ENCODE data around the gene ZMYND19.

ZMYND19 gene

DNA sequence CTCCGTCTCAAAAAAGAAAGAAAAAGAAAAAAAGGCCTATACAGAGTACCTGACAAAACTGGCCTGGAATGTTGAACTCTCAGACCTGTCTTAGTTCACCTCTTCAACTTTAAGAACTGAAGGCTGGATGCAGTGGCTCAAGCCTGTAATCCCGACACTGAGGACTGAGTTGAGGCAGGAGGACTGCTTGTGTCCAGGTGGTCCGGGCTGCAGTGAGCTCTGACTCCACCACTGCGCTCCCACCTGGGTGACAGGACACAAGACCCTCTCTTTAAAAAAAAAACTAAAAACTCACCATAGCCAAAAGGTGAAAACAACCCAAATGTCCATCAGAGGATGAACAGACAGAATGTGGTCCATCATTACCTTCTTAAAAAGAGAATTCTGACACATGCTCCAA lies 32.2 kb downstream of the ZMYND19 start:
- H3K9me3 ChIP-seq (ENCODE audit: control insufficient read depth, low read length), result no peaks in the 10 kb centered on the region
- H3K27ac ChIP-seq (ENCODE audit: low read length, poor library complexity, severe bottlenecking), result no peak overlapping the region
- H2AK5ac ChIP-seq (ENCODE audit: low read length, severe bottlenecking), result no peak overlapping the region
- no peak overlapping the region for H2BK15ac ChIP-seq (ENCODE audit: low read depth, poor library complexity, severe bottlenecking)
- no peak overlapping the region for H3K4me2 ChIP-seq (ENCODE audit: low read length, poor library complexity, severe bottlenecking)
- no peak overlapping the region for H2AFZ ChIP-seq (ENCODE audit: low read depth, low read length)
- H3K79me1 ChIP-seq (replicated peaks; ENCODE audit: low read length, poor library complexity, severe bottlenecking), result peaks cover 30% of the 10 kb centered on the region
- no peak overlapping the region for H3K4me3 ChIP-seq (ENCODE audit: insufficient read depth in 1 of 2, low read depth in 1 of 2, low read length in 2 of 2)
- 95% methylated on average over 3 of the region's 4 CpGs for WGBS
- no peak overlapping the region for H3K14ac ChIP-seq (ENCODE audit: low read length in 2 of 2)
- H2BK12ac ChIP-seq (ENCODE audit: low read length in 2 of 2), result no peak overlapping the region
- H3K4ac ChIP-seq (ENCODE audit: low read depth in 1 of 2, low read length in 2 of 2), result no peak overlapping the region
- no peak overlapping the region for H3K9ac ChIP-seq (ENCODE audit: low read length)
- H2BK120ac ChIP-seq (ENCODE audit: low read depth, low read length), result no peak overlapping the region
- no peak overlapping the region for H4K8ac ChIP-seq (ENCODE audit: low read length)
- no peak overlapping the region for H2BK5ac ChIP-seq (ENCODE audit: low read depth, low read length, poor library complexity, severe bottlenecking)
- H3K23ac ChIP-seq (ENCODE audit: low read length in 2 of 2), result no peak overlapping the region
- no peak overlapping the region for H3K18ac ChIP-seq (ENCODE audit: low read depth in 1 of 2, low read length in 2 of 2)
- H3K36me3 ChIP-seq (ENCODE audit: control insufficient read depth in 1 of 2, insufficient read depth in 2 of 2, low read depth in 1 of 2, low read length in 2 of 2), result peaks cover 61 to 64% of the 10 kb centered on the region in 2 experiments
- H3K27me3 ChIP-seq (ENCODE audit: control insufficient read depth in 1 of 2, insufficient read depth in 1 of 2, low read length in 2 of 2), result no peaks in the 10 kb centered on the region
- H4K91ac ChIP-seq (ENCODE audit: low read length), result no peak overlapping the region
- peaks cover 1% of the 10 kb centered on the region for H3K4me1 ChIP-seq (ENCODE audit: control insufficient read depth, insufficient read depth, low read depth, low read length)
- no peak for DNase-seq

DNA sequence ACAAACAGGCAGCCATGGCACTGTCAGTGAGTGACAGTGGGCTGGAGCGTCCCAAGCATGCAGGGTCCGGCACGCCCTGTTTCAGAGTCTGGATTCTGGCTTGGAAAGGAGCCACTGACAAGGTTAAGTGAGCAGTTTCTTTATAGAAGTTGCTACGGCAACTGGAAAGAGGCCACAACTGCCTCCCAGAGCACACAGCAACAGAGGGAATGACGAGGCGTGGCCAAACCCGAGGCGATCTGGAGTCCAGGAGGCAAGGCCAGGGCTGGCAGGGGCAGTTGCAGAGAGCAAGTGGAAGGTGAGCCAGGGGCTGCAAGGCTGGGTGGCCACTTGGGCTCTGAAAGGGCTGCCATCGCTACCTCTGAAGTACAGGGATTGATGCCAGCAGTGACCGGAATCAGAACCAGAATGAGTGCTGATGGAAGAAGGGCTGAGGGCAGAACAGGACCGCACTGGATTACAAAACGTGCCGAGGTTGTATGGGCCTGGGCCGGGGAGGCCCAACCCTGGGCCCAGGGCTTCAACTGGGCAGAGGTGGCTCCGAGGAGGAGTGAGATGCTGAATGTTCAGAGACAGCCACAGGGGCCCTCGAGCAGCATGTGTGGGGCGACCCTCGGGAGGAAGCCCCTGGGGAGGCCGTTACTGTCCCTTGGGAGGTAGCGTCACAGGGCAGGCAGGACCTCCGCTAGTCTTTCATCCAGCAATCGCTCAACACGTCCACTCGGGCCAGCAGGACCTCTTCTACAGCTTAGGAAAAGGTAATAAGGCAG lies 34.1 kb downstream of the ZMYND19 start:
- no peaks in the 10 kb centered on the region for H3K27me3 ChIP-seq (ENCODE audit: control insufficient read depth in 1 of 2, insufficient read depth in 1 of 2, low read length in 2 of 2)
- no peak overlapping the region for H3K14ac ChIP-seq (ENCODE audit: low read length in 2 of 2)
- no peak overlapping the region for H3K18ac ChIP-seq (ENCODE audit: low read depth in 1 of 2, low read length in 2 of 2)
- H2BK5ac ChIP-seq (ENCODE audit: low read depth, low read length, poor library complexity, severe bottlenecking), result no peak overlapping the region
- no peak overlapping the region for H2AK5ac ChIP-seq (ENCODE audit: low read length, severe bottlenecking)
- H3K9me3 ChIP-seq (ENCODE audit: control insufficient read depth, low read length), result no peaks in the 10 kb centered on the region
- no peak overlapping the region for H3K4ac ChIP-seq (ENCODE audit: low read depth in 1 of 2, low read length in 2 of 2)
- H3K4me1 ChIP-seq (ENCODE audit: control insufficient read depth, insufficient read depth, low read depth, low read length), result peaks cover 8% of the 10 kb centered on the region
- H3K23ac ChIP-seq (ENCODE audit: low read length in 2 of 2), result no peak overlapping the region
- H3K4me3 ChIP-seq (ENCODE audit: insufficient read depth in 1 of 2, low read depth in 1 of 2, low read length in 2 of 2), result no peak overlapping the region
- H3K4me2 ChIP-seq (ENCODE audit: low read length, poor library complexity, severe bottlenecking), result no peak overlapping the region
- H3K36me3 ChIP-seq (ENCODE audit: control insufficient read depth in 1 of 2, insufficient read depth in 2 of 2, low read depth in 1 of 2, low read length in 2 of 2), result peaks cover 53 to 54% of the 10 kb centered on the region in 2 experiments
- no peak overlapping the region for H2BK12ac ChIP-seq (ENCODE audit: low read length in 2 of 2)
- no peak overlapping the region for H3K27ac ChIP-seq (ENCODE audit: low read length, poor library complexity, severe bottlenecking)
- no peak for DNase-seq
- H3K9ac ChIP-seq (ENCODE audit: low read length), result no peak overlapping the region
- no peak overlapping the region for H4K91ac ChIP-seq (ENCODE audit: low read length)
- no peak overlapping the region for H2AFZ ChIP-seq (ENCODE audit: low read depth, low read length)
- H4K8ac ChIP-seq (ENCODE audit: low read length), result no peak overlapping the region
- peaks cover 28% of the 10 kb centered on the region for H3K79me1 ChIP-seq (replicated peaks; ENCODE audit: low read length, poor library complexity, severe bottlenecking)
- H2BK120ac ChIP-seq (ENCODE audit: low read depth, low read length), result no peak overlapping the region
- WGBS, result 91% methylated on average over 24 of the region's 24 CpGs
- no peak overlapping the region for H2BK15ac ChIP-seq (ENCODE audit: low read depth, poor library complexity, severe bottlenecking)

- no peak overlapping the region for H2BK120ac ChIP-seq (ENCODE audit: low read depth, low read length)
- DNase-seq, result no peak
- no peak overlapping the region for H3K23ac ChIP-seq (ENCODE audit: low read length in 2 of 2)
- no peak overlapping the region for H2AK5ac ChIP-seq (ENCODE audit: low read length, severe bottlenecking)
- no peak overlapping the region for H3K18ac ChIP-seq (ENCODE audit: low read depth in 1 of 2, low read length in 2 of 2)
- no peak overlapping the region for H2BK12ac ChIP-seq (ENCODE audit: low read length in 2 of 2)
- H3K9ac ChIP-seq (ENCODE audit: low read length), result no peak overlapping the region
- H2BK5ac ChIP-seq (ENCODE audit: low read depth, low read length, poor library complexity, severe bottlenecking), result no peak overlapping the region
- peak overlapping the region; percentile 41 for H4K91ac ChIP-seq (ENCODE audit: low read length)
- H3K27me3 ChIP-seq (ENCODE audit: control insufficient read depth in 1 of 2, insufficient read depth in 1 of 2, low read length in 2 of 2), result no peaks in the 10 kb centered on the region
- no peaks in the 10 kb centered on the region for H3K9me3 ChIP-seq (ENCODE audit: control insufficient read depth, low read length)
- peak overlapping the region; percentile 9 for H4K8ac ChIP-seq (ENCODE audit: low read length)
- no peak overlapping the region for H3K4me3 ChIP-seq (ENCODE audit: insufficient read depth in 1 of 2, low read depth in 1 of 2, low read length in 2 of 2)
- no peak overlapping the region for H2AFZ ChIP-seq (ENCODE audit: low read depth, low read length)
- peaks cover 27% of the 10 kb centered on the region for H3K79me1 ChIP-seq (replicated peaks; ENCODE audit: low read length, poor library complexity, severe bottlenecking)
- 96% methylated on average over 10 of the region's 10 CpGs for WGBS
- H3K4me1 ChIP-seq (ENCODE audit: control insufficient read depth, insufficient read depth, low read depth, low read length), result peaks cover 13% of the 10 kb centered on the region
- peaks cover 48 to 54% of the 10 kb centered on the region in 2 experiments for H3K36me3 ChIP-seq (ENCODE audit: control insufficient read depth in 1 of 2, insufficient read depth in 2 of 2, low read depth in 1 of 2, low read length in 2 of 2)
- H3K4me2 ChIP-seq (ENCODE audit: low read length, poor library complexity, severe bottlenecking), result no peak overlapping the region
- no peak overlapping the region for H3K14ac ChIP-seq (ENCODE audit: low read length in 2 of 2)
- no peak overlapping the region for H3K27ac ChIP-seq (ENCODE audit: low read length, poor library complexity, severe bottlenecking)
- H2BK15ac ChIP-seq (ENCODE audit: low read depth, poor library complexity, severe bottlenecking), result no peak overlapping the region
- no peak overlapping the region for H3K4ac ChIP-seq (ENCODE audit: low read depth in 1 of 2, low read length in 2 of 2)
These were observed 35.1 kb downstream of the ZMYND19 start for GRCh38 chr9:137555179-137555578.

DNA sequence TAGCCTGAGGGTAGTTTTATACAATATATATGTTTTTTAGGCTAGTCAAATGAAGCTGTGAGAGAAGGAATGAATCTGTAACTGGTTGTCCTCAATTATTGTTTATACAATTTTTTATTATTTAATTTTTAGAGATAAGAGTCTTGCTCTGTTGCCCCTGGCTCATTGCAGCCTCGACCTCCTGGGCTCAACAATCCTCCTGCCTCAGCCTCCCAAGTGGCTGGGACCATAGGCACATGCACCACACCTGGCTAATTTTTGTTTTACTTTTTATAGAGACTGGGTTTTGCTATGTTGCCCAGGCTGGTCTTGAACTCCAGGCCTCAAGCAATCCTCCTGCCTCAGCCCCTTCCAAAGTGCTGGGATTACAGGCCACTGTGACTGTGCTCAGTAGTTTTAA lies 36.0 kb downstream of the ZMYND19 start:
- Histone ChIP-seq H2AK5ac (ENCODE audit: low read length, severe bottlenecking) (no peak overlapping the region), H4K91ac (ENCODE audit: low read length) (no peak overlapping the region)
- 83% methylated on average over 1 of the region's 1 CpG for WGBS

More for the DNA sequence above, 36.0 kb downstream of the ZMYND19 start:
- Histone ChIP-seq H2AFZ (ENCODE audit: low read depth, low read length) (no peak overlapping the region), H3K27ac (ENCODE audit: low read length, poor library complexity, severe bottlenecking) (no peak overlapping the region), H4K8ac (ENCODE audit: low read length) (no peak overlapping the region), H3K9ac (ENCODE audit: low read length) (no peak overlapping the region), H2BK12ac (ENCODE audit: low read length in 2 of 2) (no peak overlapping the region), H3K9me3 (ENCODE audit: control insufficient read depth, low read length) (no peaks in the 10 kb centered on the region), H3K4me1 (ENCODE audit: control insufficient read depth, insufficient read depth, low read depth, low read length) (peaks cover 16% of the 10 kb centered on the region), H3K36me3 (ENCODE audit: control insufficient read depth in 1 of 2, insufficient read depth in 2 of 2, low read depth in 1 of 2, low read length in 2 of 2) (peaks cover 44 to 51% of the 10 kb centered on the region in 2 experiments), H3K27me3 (ENCODE audit: control insufficient read depth in 1 of 2, insufficient read depth in 1 of 2, low read length in 2 of 2) (no peaks in the 10 kb centered on the region), H2BK15ac (ENCODE audit: low read depth, poor library complexity, severe bottlenecking) (no peak overlapping the region), H2BK5ac (ENCODE audit: low read depth, low read length, poor library complexity, severe bottlenecking) (no peak overlapping the region), H3K14ac (ENCODE audit: low read length in 2 of 2) (no peak overlapping the region), H3K79me1 (replicated peaks; ENCODE audit: low read length, poor library complexity, severe bottlenecking) (peaks cover 25% of the 10 kb centered on the region), H3K18ac (ENCODE audit: low read depth in 1 of 2, low read length in 2 of 2) (no peak overlapping the region), H3K4ac (ENCODE audit: low read depth in 1 of 2, low read length in 2 of 2) (no peak overlapping the region), H3K4me2 (ENCODE audit: low read length, poor library complexity, severe bottlenecking) (no peak overlapping the region), H3K4me3 (ENCODE audit: insufficient read depth in 1 of 2, low read depth in 1 of 2, low read length in 2 of 2) (no peak overlapping the region), H3K23ac (ENCODE audit: low read length in 2 of 2) (no peak overlapping the region), H2BK120ac (ENCODE audit: low read depth, low read length) (no peak overlapping the region)
- no peak for DNase-seq
